ENCODE measurements around the gene NTSR1.

The NTSR1 gene

GRCh38 chr20:62709537-62709905, 885 bp downstream of the NTSR1 start:
- no peak for DNase-seq (ENCODE audit: low read depth)

GRCh38 chr20:62710221-62710885, 1.7 kb downstream of the NTSR1 start:
- no peak for DNase-seq (ENCODE audit: low read depth)

- peak; percentile 66 for DNase-seq (ENCODE audit: low read depth)
These were observed 2.5 kb downstream of the NTSR1 start for GRCh38 chr20:62710886-62711702.

DNA sequence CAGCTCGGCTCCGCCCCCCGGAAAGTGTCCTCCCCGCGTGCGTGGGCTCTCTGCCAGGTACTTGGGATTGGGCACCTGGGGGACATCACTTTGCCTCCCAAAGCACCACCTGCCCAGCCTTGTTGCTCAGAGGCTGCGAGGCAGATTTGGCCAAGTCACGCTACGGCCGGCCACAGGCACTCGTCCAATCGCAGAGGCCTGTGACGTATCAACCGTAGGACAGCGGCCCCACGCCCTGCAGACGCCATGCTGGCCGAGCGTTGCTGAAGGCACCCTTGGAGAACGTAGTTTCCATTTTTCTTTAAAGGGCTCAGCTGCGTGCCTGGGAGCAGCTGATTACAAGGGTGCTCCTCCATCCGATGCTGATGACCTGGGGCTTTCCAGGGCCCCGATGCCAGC, 3.1 kb downstream of the NTSR1 start:
- no peak for DNase-seq (ENCODE audit: low read depth)

GRCh38 chr20:62712606-62713005, 4.0 kb downstream of the NTSR1 start:
- DNase-seq (ENCODE audit: low read depth) = no peak

- DNase-seq (ENCODE audit: low read depth) = no peak
These were observed 5.4 kb downstream of the NTSR1 start for GRCh38 chr20:62714006-62714405.

- no peak for DNase-seq (ENCODE audit: low read depth)
These were observed 6.2 kb downstream of the NTSR1 start for GRCh38 chr20:62714799-62715198.

DNA sequence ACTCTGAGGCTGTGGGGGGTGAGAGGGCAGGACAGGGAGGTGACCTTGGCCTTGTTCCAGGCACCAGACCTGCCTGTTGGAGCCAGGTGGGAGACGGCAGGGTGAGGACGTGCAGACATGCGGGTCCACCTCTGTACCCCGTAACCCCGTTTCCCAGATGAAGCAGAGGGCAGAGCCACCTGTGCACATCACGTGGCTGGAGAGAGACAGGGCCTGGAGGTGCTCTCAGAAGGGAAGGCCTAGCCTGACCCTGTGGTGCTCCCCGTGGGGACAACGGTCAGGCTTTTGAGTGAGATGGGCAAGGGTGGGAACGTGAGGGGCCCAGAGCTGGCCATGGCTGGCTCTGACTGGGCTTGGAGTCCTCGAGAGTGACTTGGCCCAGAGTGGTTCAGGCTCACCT, 6.6 kb downstream of the NTSR1 start:
- no peak for DNase-seq (ENCODE audit: low read depth)

- DNase-seq (ENCODE audit: low read depth) = peak; percentile 38
These were observed 7.7 kb downstream of the NTSR1 start for GRCh38 chr20:62716198-62716940.

GRCh38 chr20:62716941-62717310, 8.3 kb downstream of the NTSR1 start:
- DNase-seq (ENCODE audit: low read depth) = no peak

GRCh38 chr20:62717933-62718332, 9.3 kb downstream of the NTSR1 start:
- no peak for DNase-seq (ENCODE audit: low read depth)

DNA sequence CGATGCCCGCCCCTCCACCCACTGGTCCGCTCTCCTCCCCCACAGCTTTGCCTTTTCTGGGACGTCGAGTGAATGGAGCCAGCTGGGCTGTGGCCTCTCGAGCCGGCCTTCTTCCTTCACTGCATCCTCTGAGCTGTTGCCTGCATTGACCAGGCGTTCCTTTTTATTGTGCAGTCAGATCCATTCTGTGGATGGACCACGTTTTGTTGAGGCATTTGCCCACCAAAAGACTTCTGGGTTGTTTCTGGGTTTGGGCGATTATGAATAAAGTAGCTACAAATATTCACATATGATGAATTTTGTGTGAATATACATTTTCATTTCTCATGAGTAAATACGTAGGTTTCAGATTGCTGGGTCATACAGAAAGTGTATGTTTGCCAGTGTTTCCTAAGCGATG, 9.9 kb downstream of the NTSR1 start:
- DNase-seq (ENCODE audit: low read depth) = no peak

- DNase-seq (ENCODE audit: low read depth) = peak; percentile 29
These were observed 10.8 kb downstream of the NTSR1 start for GRCh38 chr20:62719250-62719935.

- peak; percentile 20 for DNase-seq (ENCODE audit: low read depth)
These were observed 13.1 kb downstream of the NTSR1 start for GRCh38 chr20:62721511-62722370.

DNA sequence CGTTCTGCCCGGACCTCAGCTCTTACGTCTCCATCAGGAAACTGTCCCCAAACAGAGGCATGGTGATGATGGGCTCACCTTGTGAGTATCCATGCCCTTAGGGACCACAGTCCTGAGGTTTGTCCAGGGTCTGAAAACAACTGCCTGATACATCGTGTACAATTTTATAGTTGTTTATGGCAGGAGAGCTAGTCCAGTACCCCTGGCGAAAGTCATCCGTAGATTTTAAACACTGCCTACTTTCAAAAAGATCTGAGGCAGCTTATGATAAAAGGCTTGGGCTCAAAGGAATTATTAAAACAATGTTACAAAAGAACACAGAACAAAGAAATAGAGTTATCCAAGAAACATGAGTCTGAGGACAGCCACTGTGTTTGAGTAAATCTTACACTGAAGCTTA, 14.0 kb downstream of the NTSR1 start:
- no peak for DNase-seq (ENCODE audit: low read depth)

DNA sequence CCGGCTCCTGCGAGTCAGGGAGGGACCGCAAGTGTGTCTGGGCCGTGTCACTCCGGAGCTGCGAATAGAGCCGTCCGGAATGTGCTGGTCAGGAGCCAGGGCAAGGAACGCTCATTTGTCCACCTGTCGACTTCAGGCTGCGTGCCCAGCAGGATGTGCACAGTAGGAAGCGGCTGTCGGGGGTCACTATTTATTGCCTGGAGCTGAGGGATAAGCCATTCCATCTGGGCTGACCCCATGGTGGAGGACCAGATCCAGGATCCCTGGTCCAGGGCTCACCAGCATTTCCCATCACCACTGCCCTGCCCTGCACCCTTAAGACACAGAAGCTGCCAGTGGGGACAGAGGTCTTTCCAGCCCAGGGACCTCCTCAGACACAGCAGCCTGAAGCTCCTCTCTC, 14.7 kb downstream of the NTSR1 start:
- DNase-seq (ENCODE audit: low read depth) = peak; percentile 55

DNA sequence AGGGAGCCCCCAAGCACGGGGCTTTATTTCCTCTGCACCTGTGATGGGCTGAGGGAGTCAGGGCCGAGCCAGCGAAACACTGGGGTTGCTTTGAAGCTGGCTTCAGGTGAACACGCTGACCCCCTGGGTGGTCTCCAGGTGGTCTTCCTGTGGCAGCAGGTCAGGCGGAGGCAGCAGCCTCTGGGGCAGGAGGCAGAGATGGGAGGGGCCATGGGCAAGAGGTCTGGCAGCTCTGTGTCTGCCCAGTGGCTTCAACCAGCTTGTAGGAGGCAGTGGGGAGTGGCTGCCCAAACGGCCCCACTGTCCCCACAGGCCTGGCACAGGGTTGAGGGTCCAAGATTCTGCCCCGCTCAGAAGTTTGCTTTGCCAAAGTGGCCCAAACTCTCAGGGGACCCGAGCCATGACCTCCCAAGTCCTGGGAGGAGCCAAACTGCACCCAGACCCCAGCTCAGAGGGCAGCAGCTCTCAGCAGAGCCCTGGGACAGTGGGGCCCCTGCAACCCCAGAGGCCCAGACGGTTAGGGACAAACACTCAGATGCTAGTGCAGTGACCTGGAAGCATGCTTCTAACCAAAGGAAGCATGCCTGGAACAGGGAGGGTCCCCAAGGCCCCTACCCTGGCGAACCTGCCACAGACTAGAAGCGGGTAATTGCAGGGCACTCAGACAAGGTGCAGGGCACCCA, 15.3 kb downstream of the NTSR1 start:
- no peak for DNase-seq (ENCODE audit: low read depth)

DNA sequence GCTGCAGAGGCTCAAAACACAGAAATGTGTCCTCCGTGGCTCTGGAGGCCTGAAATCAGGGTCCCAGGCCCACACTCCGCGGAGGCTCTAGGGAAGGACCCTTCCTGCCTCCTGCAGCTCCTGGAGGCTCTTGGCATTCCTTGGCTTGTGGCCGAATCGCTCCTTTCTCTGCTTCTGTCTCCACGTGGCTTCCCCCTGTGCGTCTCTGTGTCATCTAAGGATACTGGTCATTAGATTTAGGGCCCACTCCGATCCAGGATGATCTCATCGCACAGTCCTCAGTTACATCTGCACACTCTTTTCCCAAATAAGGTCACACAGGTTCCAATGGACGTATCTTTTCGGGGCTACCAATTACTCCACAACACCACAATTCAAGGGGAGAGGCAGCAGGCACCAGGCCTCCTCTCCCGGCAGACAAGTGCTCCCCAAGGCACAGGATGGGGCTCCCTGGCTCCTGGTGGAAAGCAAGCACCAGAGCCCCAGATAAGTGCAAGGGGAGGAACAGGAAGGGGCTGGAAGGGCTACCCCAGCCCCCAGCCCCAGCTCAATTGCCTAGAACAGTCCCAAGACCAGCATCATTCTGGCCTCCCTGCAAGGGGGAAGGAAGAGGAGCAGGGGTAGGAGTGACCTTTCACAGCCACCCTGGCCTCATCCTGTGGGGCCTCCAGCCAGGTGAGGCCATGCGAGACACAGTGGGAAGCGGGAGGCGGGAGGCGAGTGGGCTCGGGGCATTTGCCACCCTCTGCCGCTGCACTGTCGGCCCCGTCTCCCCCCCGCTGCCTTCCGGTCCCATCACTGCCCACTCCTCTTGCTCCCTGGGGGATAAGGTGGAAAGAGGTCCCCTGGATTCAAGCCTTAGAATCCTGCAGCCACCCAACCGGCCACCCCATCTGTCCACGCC, 16.3 kb downstream of the NTSR1 start:
- no peak for DNase-seq (ENCODE audit: low read depth)

- no peak for DNase-seq (ENCODE audit: low read depth)
These were observed 17.1 kb downstream of the NTSR1 start for GRCh38 chr20:62725596-62726268.
